HepG2 (cell line): ENCODE data around the gene PSMD2. TPM values are rescaled to one million over a fixed set of nuclear protein-coding genes. Genes with fewer than 3 reads are reported as not detected.

Source experiments
- ATAC-seq: fragments of 200-7000 bp; cut with Tn5 transposase; 3 replicates; pipeline ENCODE4 v1.9.1; 2020; ENCODE audit warnings: mild to moderate bottlenecking, moderate library complexity
- BruUV-seq: library from RNA; stranded (reverse); fragments of 400-500 nt; replicated peaks from 2 replicates; lab custom pipeline; 2021; lab: Mats Ljungman, UMichigan
- CTCF ChIA-PET: fragments of 300-600 bp; formaldehyde crosslinking; extraction: SDS; loops from one replicate; lab custom pipeline; 2021; ENCODE audit warnings: low total read pairs, inconsistent platforms, low intra/inter-chr PET ratio; lab: Yijun Ruan, JAX
- POLR2A ChIA-PET: fragments of 350-600 bp; sonication (Branson Sonifier 250); formaldehyde crosslinking; loops from one replicate; lab custom pipeline; 2020; ENCODE audit warnings: antibody characterized with exemption, inconsistent platforms; lab: Yijun Ruan, JAX
- DNase-seq: peaks from one replicate; pipeline ENCODE4 v3.0.0-alpha.2; 2015; ENCODE audit warnings: low spot score
- FAIRE-seq: peaks from 3 replicates; lab custom pipeline; 2011; peaks lifted over from hg19 to GRCh38; lab: Jason Lieb, UNC
- H2AFZ ChIP-seq: one replicate; pipeline ENCODE4 v1.6.1; 2011; ENCODE audit warnings: low read length, inconsistent platforms
- H3K27ac ChIP-seq: fragments of 300-600 bp; 3 replicates; pipeline ENCODE4 v1.8.0; 2011; ENCODE audit warnings: mixed run types, mild to moderate bottlenecking, mixed read lengths, low read length, inconsistent platforms; ENCODE audit not compliant: insufficient read depth; ENCODE audit errors: extremely low read length
- H3K27me3 ChIP-seq, 2 experiments: fragments of 200-600 bp in 1 of 2; 2 replicates in 1 of 2; 3 replicates in 1 of 2; pipeline versions ENCODE4 v1.6.0 to v1.8.0; 2011; ENCODE audit warnings: low read length in 2 of 2, mild to moderate bottlenecking in 2 of 2, moderate library complexity in 2 of 2, inconsistent platforms in 1 of 2; ENCODE audit not compliant: insufficient read depth in 2 of 2, control insufficient read depth in 1 of 2
- H3K36me3 ChIP-seq, 2 experiments: fragments of 200-600 bp in 1 of 2; replicated peaks in 1 of 2; 2 replicates in 1 of 2; 3 replicates in 1 of 2; pipeline versions ENCODE4 v1.5.1 to v1.8.0; 2011; ENCODE audit warnings: low read length in 2 of 2, inconsistent platforms in 1 of 2; ENCODE audit not compliant: insufficient read depth in 2 of 2, control insufficient read depth in 1 of 2
- H3K4me1 ChIP-seq: 2 replicates; pipeline ENCODE4 v1.5.1; 2012; ENCODE audit warnings: low read length, inconsistent platforms; ENCODE audit not compliant: insufficient read depth
- H3K4me2 ChIP-seq: 2 replicates; pipeline ENCODE4 v1.6.0; 2011; ENCODE audit warnings: low read depth, low read length, inconsistent platforms
- H3K4me3 ChIP-seq, 3 experiments: fragments of 200-600 bp in 1 of 3; sonication (generic), shearing (Covaris generic) in 1 of 3; replicated peaks in 1 of 3; 2 replicates each; pipeline ENCODE4 v1.5.1; 2011 to 2016; ENCODE audit warnings: low read length in 3 of 3, inconsistent platforms in 2 of 3, low read depth in 2 of 3, mild to moderate bottlenecking in 2 of 3, control low read depth in 1 of 3, mixed read lengths in 1 of 3; ENCODE audit not compliant: insufficient read depth in 1 of 3
- H3K79me2 ChIP-seq: one replicate; pipeline ENCODE4 v1.6.1; 2011; ENCODE audit warnings: low read length, inconsistent platforms; ENCODE audit not compliant: insufficient read depth
- H3K9ac ChIP-seq: 2 replicates; pipeline ENCODE4 v1.6.0; 2011; ENCODE audit warnings: mild to moderate bottlenecking, low read depth, low read length, inconsistent platforms; ENCODE audit not compliant: insufficient read depth
- H3K9me3 ChIP-seq: 2 replicates; pipeline ENCODE4 v1.5.1; 2012; ENCODE audit warnings: mild to moderate bottlenecking, low read length
- H4K20me1 ChIP-seq: 2 replicates; pipeline ENCODE4 v1.6.0; 2011; ENCODE audit warnings: inconsistent platforms, mild to moderate bottlenecking, low read length, moderate library complexity; ENCODE audit not compliant: insufficient read depth
- ATF7-NPFF ChIP-seq: sonication (generic); formaldehyde crosslinking; IDR thresholded peaks from 2 replicates; pipeline ENCODE4 v1.8.1; 2023; ENCODE audit warnings: mild to moderate bottlenecking, low read depth, missing genetic modification reagents, moderate library complexity
- ERF ChIP-seq: IDR thresholded peaks from 2 replicates; pipeline ENCODE4 v1.6.1; 2018; ENCODE audit warnings: missing biosample characterization, missing genetic modification reagents
- GATA4 ChIP-seq: sonication (generic); IDR thresholded peaks from 2 replicates; pipeline ENCODE4 v1.6.1; 2016; ENCODE audit warnings: antibody characterized with exemption, low read depth, borderline replicate concordance
- KLF16 ChIP-seq, 2 experiments: sonication (generic) in 1 of 2; formaldehyde crosslinking in 1 of 2; IDR thresholded peaks; 2 replicates each; pipeline versions ENCODE4 v1.6.1 to v1.8.0; 2016 to 2023; ENCODE audit warnings: missing genetic modification reagents in 2 of 2, missing compliant biosample characterization in 1 of 2
- KLF6 ChIP-seq: IDR thresholded peaks from 2 replicates; pipeline ENCODE4 v1.8.0; 2016; ENCODE audit warnings: missing biosample characterization, missing genetic modification reagents
- KMT2B ChIP-seq: IDR thresholded peaks from 2 replicates; pipeline ENCODE4 v1.6.1; 2016; ENCODE audit warnings: missing genetic modification reagents, missing compliant biosample characterization
- NBN ChIP-seq: fragments of 450-650 bp; conservative IDR thresholded peaks from 2 replicates; pipeline ENCODE4 v1.6.1; 2017
- NKX3-1 ChIP-seq: sonication (generic); formaldehyde crosslinking; IDR thresholded peaks from 2 replicates; pipeline ENCODE4 v1.5.0; 2020; ENCODE audit warnings: missing genetic modification reagents
- TRIM24 ChIP-seq: sonication (generic); formaldehyde crosslinking; IDR thresholded peaks from 2 replicates; pipeline ENCODE4 v1.8.0; 2022; ENCODE audit warnings: mild to moderate bottlenecking, missing genetic modification reagents
- YEATS2 ChIP-seq: sonication (generic); formaldehyde crosslinking; IDR thresholded peaks from 2 replicates; pipeline ENCODE4 v1.4.0; 2020; ENCODE audit warnings: missing genetic modification reagents, borderline replicate concordance
- ZNF451 ChIP-seq: sonication (generic); formaldehyde crosslinking; IDR thresholded peaks from 2 replicates; pipeline ENCODE4 v1.5.0; 2020; ENCODE audit warnings: mild to moderate bottlenecking, missing genetic modification reagents
- ZNF703 ChIP-seq: sonication (generic); formaldehyde crosslinking; IDR thresholded peaks from 2 replicates; pipeline ENCODE4 v1.5.1; 2020; ENCODE audit warnings: missing genetic modification reagents, mild to moderate bottlenecking, moderate library complexity, borderline replicate concordance
- ZNF720 ChIP-seq: sonication (generic); formaldehyde crosslinking; IDR thresholded peaks from 2 replicates; pipeline ENCODE4 v1.4.0; 2020; ENCODE audit warnings: missing genetic modification reagents
- ZSCAN22 ChIP-seq: sonication (generic); formaldehyde crosslinking; IDR thresholded peaks from 2 replicates; pipeline ENCODE4 v1.4.0; 2020; ENCODE audit warnings: mild to moderate bottlenecking, missing genetic modification reagents
- WGBS: methylation state at CpG from one replicate; pipeline ENCODE4 v1.1.6; 2017; ENCODE audit warnings: low lambda C conversion rate; 5-methylcytosine and 5-hydroxymethylcytosine counted together
- in situ Hi-C: cut with HindIII; loops from 2 replicates; pipeline ENCODE4 v1.10.0; 2017; ENCODE audit warnings: low pct_unique_long_range_greater_than_20kb; ENCODE audit not compliant: extremely low pct_ligation_motif_present
- intact Hi-C: fragments of 100-400 bp; cut with micrococcal nuclease; formaldehyde crosslinking; loops from one replicate; pipeline ENCODE4 v1.10.0; 2022; ENCODE audit not compliant: unreplicated experiment
- polyA plus RNA-seq, 8 experiments: library from polyadenylated mRNA; depleted of rRNA in 3 of 8; stranded (reverse) in 7 of 8; unstranded in 1 of 8; fragments of >200 nt; fragmentation: Illumina TruSeq in 4 of 8; extraction: Trizol in 4 of 8; gene quantifications; 2 replicates each; pipeline versions ENCODE4 v1.2.1 to v1.2.3, GENCODE V29; 2011 to 2016; ENCODE audit warnings: low read depth in 4 of 8, missing spikeins in 1 of 8, mixed read lengths in 1 of 8; ENCODE audit not compliant: insufficient read depth in 1 of 8
- total RNA-seq, 5 experiments: library from RNA; depleted of rRNA; stranded (reverse); fragments of >200 nt; fragmentation: Illumina TruSeq; extraction: Trizol; gene quantifications; 2 replicates each; pipeline ENCODE4 v1.2.3, GENCODE V29; 2016; ENCODE audit warnings: low read depth in 1 of 5
- TF ChIP-seq, protein P1 (sequence below): sonication (generic); formaldehyde crosslinking; IDR thresholded peaks from 2 replicates; pipeline ENCODE4 v1.4.0; 2020; ENCODE audit warnings: mild to moderate bottlenecking, missing genetic modification reagents
- TF ChIP-seq, protein P2 (sequence below): fragments of 450-650 bp; IDR thresholded peaks from 2 replicates; pipeline ENCODE4 v1.6.1; 2017; ENCODE audit warnings: mild to moderate bottlenecking
- TF ChIP-seq, protein P3 (sequence below): sonication (generic); formaldehyde crosslinking; IDR thresholded peaks from 2 replicates; pipeline ENCODE4 v1.8.1; 2023; ENCODE audit warnings: mild to moderate bottlenecking, missing genetic modification reagents

The PSMD2 gene
- total and polyA plus RNA-seq, 2 of the 13 experiments (the other 11 are each of a cell fraction or from before 2014, with no cell fraction given), result 125 to 200 TPM

DNA sequence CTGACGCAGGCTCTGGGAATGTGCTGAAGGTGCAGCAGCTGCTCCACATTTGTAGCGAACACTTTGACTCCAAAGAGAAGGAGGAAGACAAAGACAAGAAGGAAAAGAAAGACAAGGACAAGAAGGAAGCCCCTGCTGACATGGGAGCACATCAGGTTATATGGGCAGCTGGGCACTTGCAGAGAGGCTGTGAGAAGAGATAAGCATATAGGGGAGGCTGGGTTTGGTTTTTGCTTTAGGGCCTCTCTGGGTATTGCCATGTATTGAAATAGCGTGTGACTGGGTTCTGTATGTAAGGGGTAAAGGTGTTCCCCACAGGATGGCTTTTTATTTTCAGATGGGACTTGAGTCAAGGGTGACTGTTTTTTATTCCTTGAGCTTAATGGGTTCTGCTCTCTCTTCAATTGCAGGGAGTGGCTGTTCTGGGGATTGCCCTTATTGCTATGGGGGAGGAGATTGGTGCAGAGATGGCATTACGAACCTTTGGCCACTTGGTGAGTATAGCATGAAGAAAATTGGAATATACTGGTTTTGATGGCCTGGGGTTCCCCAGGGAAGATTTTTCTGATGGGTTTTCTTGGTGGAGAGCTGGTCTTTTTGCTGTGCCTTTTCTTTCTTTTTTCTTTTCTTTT lies 7.4 kb downstream of the PSMD2 start:
- H3K4me1 ChIP-seq, result 0 out of 2 replicates have a peak, but pooled peaks cover 5% of the 10 kb centered on the region
- no peak overlapping the region for H3K4me3 ChIP-seq
- H3K27ac ChIP-seq, result no peak overlapping the region
- H3K27me3 ChIP-seq, result no peaks in the 10 kb centered on the region; a peak in 1 of 5 replicates
- BruUV-seq, result no TSS peak
- POLR2A ChIA-PET, result no interaction called here
- DNase-seq, result no peak
- intact Hi-C loops (no loop called here), in situ Hi-C loops (no loop called here)
- no peaks in the 10 kb centered on the region for H4K20me1 ChIP-seq
- CTCF ChIA-PET, result no interaction called here
- H3K9me3 ChIP-seq, result no peaks in the 10 kb centered on the region
- WGBS, result 98% methylated on average over 4 of the region's 4 CpGs
- H3K79me2 ChIP-seq, result peaks cover 4% of the 10 kb centered on the region
- ATAC-seq, result no peak
- no peak overlapping the region for H2AFZ ChIP-seq
- peaks cover 32 to 76% of the 10 kb centered on the region in 2 experiments for H3K36me3 ChIP-seq
- no peak for FAIRE-seq
- TF ChIP-seq, protein P1, sequence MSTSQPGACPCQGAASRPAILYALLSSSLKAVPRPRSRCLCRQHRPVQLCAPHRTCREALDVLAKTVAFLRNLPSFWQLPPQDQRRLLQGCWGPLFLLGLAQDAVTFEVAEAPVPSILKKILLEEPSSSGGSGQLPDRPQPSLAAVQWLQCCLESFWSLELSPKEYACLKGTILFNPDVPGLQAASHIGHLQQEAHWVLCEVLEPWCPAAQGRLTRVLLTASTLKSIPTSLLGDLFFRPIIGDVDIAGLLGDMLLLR (CRISPR knock-in tag), result no peak
- TF ChIP-seq ATF7-NPFF (CRISPR knock-in tag) (no peak), ZSCAN22 (CRISPR knock-in tag) (no peak), NKX3-1 (CRISPR knock-in tag) (no peak), KLF16 (CRISPR knock-in tag; IDR thresholded peaks at IDR 0.05) (no peak), TRIM24 (CRISPR knock-in tag) (no peak), KLF6 (no peak), GATA4 (no peak), ZNF720 (CRISPR knock-in tag) (no peak), ZNF451 (no peak), ERF (no peak), YEATS2 (CRISPR knock-in tag) (no peak), ZNF703 (CRISPR knock-in tag) (no peak), KMT2B (no peak), NBN (no peak)
- TF ChIP-seq, protein P2, sequence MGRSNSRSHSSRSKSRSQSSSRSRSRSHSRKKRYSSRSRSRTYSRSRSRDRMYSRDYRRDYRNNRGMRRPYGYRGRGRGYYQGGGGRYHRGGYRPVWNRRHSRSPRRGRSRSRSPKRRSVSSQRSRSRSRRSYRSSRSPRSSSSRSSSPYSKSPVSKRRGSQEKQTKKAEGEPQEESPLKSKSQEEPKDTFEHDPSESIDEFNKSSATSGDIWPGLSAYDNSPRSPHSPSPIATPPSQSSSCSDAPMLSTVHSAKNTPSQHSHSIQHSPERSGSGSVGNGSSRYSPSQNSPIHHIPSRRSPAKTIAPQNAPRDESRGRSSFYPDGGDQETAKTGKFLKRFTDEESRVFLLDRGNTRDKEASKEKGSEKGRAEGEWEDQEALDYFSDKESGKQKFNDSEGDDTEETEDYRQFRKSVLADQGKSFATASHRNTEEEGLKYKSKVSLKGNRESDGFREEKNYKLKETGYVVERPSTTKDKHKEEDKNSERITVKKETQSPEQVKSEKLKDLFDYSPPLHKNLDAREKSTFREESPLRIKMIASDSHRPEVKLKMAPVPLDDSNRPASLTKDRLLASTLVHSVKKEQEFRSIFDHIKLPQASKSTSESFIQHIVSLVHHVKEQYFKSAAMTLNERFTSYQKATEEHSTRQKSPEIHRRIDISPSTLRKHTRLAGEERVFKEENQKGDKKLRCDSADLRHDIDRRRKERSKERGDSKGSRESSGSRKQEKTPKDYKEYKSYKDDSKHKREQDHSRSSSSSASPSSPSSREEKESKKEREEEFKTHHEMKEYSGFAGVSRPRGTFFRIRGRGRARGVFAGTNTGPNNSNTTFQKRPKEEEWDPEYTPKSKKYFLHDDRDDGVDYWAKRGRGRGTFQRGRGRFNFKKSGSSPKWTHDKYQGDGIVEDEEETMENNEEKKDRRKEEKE, result no peak
- TF ChIP-seq, protein P3, sequence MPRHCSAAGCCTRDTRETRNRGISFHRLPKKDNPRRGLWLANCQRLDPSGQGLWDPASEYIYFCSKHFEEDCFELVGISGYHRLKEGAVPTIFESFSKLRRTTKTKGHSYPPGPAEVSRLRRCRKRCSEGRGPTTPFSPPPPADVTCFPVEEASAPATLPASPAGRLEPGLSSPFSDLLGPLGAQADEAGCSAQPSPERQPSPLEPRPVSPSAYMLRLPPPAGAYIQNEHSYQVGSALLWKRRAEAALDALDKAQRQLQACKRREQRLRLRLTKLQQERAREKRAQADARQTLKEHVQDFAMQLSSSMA, result no peak
- no peak overlapping the region for H3K9ac ChIP-seq
- H3K4me2 ChIP-seq, result no peak overlapping the region
